Fibroblast of skin of left quadriceps (primary cell): ENCODE results near the gene RAB19.

Experiments
- DNase-seq, 2 experiments: peaks; one replicate each; pipeline ENCODE4 v3.0.0-alpha.2; 2013; ENCODE audit warnings: low read depth in 2 of 2

RAB19 gene

GRCh38 chr7:140403878-140404564 lies at the start of gene RAB19:
Gene RAB19 (plus strand): TSS chr7:140404058. CDS start chr7:140407647, 3,589 bp downstream.
- no peak for DNase-seq

- no peak for DNase-seq
These were observed 45.8 kb upstream of the RAB19 start for GRCh38 chr7:140358024-140358411.

- DNase-seq: no peak
These were observed 45.3 kb upstream of the RAB19 start for GRCh38 chr7:140358412-140359051.

- no peak for DNase-seq
These were observed 43.1 kb upstream of the RAB19 start for GRCh38 chr7:140360697-140361229.

GRCh38 chr7:140364819-140365218 lies 39.0 kb upstream of the RAB19 start:
- no peak for DNase-seq

- DNase-seq: no peak
These were observed 36.3 kb upstream of the RAB19 start for GRCh38 chr7:140367528-140367927.

- no peak for DNase-seq
These were observed 34.6 kb upstream of the RAB19 start for GRCh38 chr7:140369294-140369693.

GRCh38 chr7:140375323-140375722 lies 28.5 kb upstream of the RAB19 start:
- DNase-seq: no peak

GRCh38 chr7:140375892-140376730 lies 27.7 kb upstream of the RAB19 start:
- DNase-seq: no peak

GRCh38 chr7:140383954-140384713 lies 19.7 kb upstream of the RAB19 start:
- no peak for DNase-seq

GRCh38 chr7:140384894-140385545 lies 18.8 kb upstream of the RAB19 start:
- no peak for DNase-seq

- no peak for DNase-seq
These were observed 14.4 kb upstream of the RAB19 start for GRCh38 chr7:140389445-140389844.

- no peak for DNase-seq
These were observed 13.8 kb upstream of the RAB19 start for GRCh38 chr7:140390034-140390433.

- no peak for DNase-seq
These were observed 13.2 kb upstream of the RAB19 start for GRCh38 chr7:140390466-140391190.

GRCh38 chr7:140391634-140392033 lies 12.2 kb upstream of the RAB19 start:
- no peak for DNase-seq

GRCh38 chr7:140393756-140394306 lies 10.0 kb upstream of the RAB19 start:
- DNase-seq: no peak

GRCh38 chr7:140397784-140398750 lies 5.8 kb upstream of the RAB19 start, which contains the start of gene SLC37A3:
Gene SLC37A3 (minus strand): TSS chr7:140398530. CDS start chr7:140382526, 16,004 bp downstream.
- DNase-seq: peak; percentile 32 to 34

GRCh38 chr7:140398821-140399220 lies 5.0 kb upstream of the RAB19 start:
- no peak for DNase-seq

- DNase-seq: no peak
These were observed 3.5 kb upstream of the RAB19 start for GRCh38 chr7:140400381-140400780.
